Subcutaneous abdominal adipose tissue (tissue), 5 donors: ENCODE data around the gene CNTN5.

Experiments used
- H3K27ac ChIP-seq: one replicate; pipeline ENCODE4 v1.7.0; 2013; ENCODE audit warnings: low read depth, mild to moderate bottlenecking, inconsistent platforms, low read length, moderate library complexity
- H3K27me3 ChIP-seq, 5 donors: one replicate each; pipeline ENCODE4 v1.7.0; 2013; ENCODE audit warnings: low read length in 5 of 5, inconsistent platforms in 1 of 5; ENCODE audit not compliant: control insufficient read depth in 5 of 5, insufficient read depth in 4 of 5
- H3K36me3 ChIP-seq, 5 donors: one replicate each; pipeline ENCODE4 v1.7.0; 2013; ENCODE audit warnings: low read length in 5 of 5; ENCODE audit not compliant: control insufficient read depth in 5 of 5, insufficient read depth in 5 of 5
- H3K4me1 ChIP-seq, 5 donors: one replicate each; pipeline ENCODE4 v1.7.0; 2013; ENCODE audit warnings: low read length in 5 of 5, mild to moderate bottlenecking in 3 of 5, moderate library complexity in 1 of 5; ENCODE audit not compliant: control insufficient read depth in 5 of 5, insufficient read depth in 5 of 5
- H3K4me3 ChIP-seq, 5 donors: one replicate each; pipeline ENCODE4 v1.7.0; 2013; ENCODE audit warnings: low read length in 5 of 5, low read depth in 1 of 5
- H3K9ac ChIP-seq, 5 donors: one replicate each; pipeline ENCODE4 v1.7.0; 2013; ENCODE audit warnings: low read length in 5 of 5, mild to moderate bottlenecking in 4 of 5, moderate library complexity in 3 of 5
- H3K9me3 ChIP-seq, 5 donors: one replicate each; pipeline ENCODE4 v1.7.0; 2013; ENCODE audit warnings: low read length in 5 of 5; ENCODE audit not compliant: control insufficient read depth in 5 of 5
- donor health status: healthy.
- donor health status: healthy.
- donor health status: healthy.
- donor health status: healthy.
- donor health status: healthy.

The CNTN5 gene

DNA sequence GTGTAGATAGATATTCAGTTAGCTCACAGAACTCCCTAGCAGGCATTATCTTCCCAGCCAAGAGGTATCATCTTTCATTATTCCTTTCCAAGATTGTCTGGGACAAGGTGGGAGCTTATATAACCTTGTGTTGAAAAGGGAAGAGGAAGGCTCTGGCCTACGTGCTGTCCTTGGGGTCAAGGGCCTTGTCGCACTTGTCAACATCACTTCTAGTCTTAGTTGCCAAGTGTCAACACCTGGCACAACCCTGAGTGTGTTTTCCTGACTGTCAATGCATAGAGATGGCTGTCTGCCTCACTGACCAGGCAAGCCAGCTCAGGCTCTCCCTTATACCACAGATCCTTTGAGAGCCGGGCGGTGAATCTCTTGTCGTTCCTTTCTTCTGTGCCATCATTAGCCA, 331.9 kb downstream of the CNTN5 start:
- no peak overlapping the region for H3K4me3 ChIP-seq
- peaks cover 0 to 8% (median 0%) of the 10 kb centered on the region in 5 donors for H3K4me1 ChIP-seq
- no peak overlapping the region for H3K27ac ChIP-seq
- H3K9me3 ChIP-seq, result no peaks in the 10 kb centered on the region
- H3K9ac ChIP-seq, result no peak overlapping the region
- H3K27me3 ChIP-seq, result no peaks in the 10 kb centered on the region
- H3K36me3 ChIP-seq, result no peaks in the 10 kb centered on the region

DNA sequence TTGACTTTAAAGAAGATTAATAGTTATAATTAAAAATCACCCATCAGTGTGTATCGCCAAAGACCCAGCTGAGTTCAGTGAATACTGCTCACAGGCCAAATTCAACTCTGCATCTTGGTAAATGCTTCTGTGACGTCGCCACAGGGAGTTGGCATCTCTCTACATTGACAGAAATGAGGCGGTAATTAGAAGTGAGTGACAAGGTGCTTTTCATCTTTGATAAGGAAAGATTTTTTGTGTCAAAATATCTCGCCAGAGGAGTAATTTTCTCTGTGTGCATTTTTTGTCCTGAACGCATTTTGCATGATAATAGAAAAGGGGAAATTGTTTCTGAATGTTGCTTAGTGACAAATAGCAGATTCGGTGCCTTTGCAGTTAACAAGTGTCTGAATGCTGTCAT, 345.8 kb downstream of the CNTN5 start:
- Histone ChIP-seq H3K9me3 (no peaks in the 10 kb centered on the region), H3K36me3 (no peaks in the 10 kb centered on the region), H3K27ac (no peak overlapping the region), H3K27me3 (no peaks in the 10 kb centered on the region), H3K4me3 (no peak overlapping the region), H3K4me1 (peaks cover 0 to 4% (median 3%) of the 10 kb centered on the region in 5 donors), H3K9ac (no peak overlapping the region)

DNA sequence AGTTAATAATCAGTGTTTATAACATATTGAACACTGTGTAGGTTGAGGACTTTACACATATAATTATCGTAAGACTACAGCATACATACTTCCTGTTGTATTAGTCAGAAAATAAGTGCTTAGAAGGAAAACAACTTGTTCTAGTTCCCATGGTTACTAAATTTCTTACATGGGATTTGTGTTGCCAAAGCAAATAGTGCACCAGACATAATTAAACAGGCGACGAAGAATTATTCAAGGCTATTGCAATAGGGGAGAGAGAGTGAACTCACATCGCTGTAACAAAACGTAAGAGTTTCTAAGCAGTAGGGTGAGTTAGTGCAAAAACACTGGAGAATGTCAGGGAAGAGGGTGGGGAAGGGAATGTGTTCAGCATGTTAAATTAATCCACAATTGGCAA, 347.8 kb downstream of the CNTN5 start:
- H3K4me3 ChIP-seq, result no peak overlapping the region
- no peak overlapping the region for H3K27ac ChIP-seq
- H3K27me3 ChIP-seq, result no peaks in the 10 kb centered on the region
- no peaks in the 10 kb centered on the region for H3K9me3 ChIP-seq
- no peak overlapping the region for H3K9ac ChIP-seq
- H3K36me3 ChIP-seq, result no peaks in the 10 kb centered on the region
- peaks cover 0 to 4% (median 3%) of the 10 kb centered on the region in 5 donors for H3K4me1 ChIP-seq

DNA sequence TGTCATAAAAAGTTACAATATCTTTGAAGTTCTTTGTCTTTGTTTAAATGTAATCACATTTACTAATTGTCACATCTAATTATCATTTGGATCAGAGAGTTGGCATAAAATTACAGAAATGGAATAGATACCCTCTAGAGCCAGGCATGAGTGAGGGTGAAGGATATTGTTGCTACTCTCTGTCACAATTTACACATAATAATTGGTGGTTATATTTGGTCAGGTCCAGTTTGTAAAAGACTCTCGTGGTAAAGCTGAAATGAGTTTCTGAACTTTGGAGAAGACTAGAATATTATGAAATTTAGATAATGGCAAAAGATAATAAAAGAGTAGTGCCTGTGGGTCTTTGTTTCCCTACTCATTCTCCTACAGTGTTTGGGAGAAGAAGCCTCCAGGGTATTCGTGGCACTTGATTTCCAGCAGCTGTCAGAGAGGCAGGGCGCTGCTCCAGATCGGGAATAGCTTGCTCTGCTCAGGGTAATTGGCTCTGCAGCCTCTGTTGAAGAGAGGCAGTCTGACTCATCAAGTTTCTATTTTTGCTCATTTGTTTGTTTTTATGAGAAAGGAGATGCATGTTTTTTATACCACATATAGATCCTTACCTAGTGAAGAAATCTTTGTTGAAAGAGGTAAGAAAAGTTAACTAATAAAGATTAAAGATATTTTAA, 349.9 kb downstream of the CNTN5 start:
- peaks cover 0 to 4% (median 3%) of the 10 kb centered on the region in 5 donors for H3K4me1 ChIP-seq
- no peaks in the 10 kb centered on the region for H3K9me3 ChIP-seq
- no peak overlapping the region for H3K9ac ChIP-seq
- no peak overlapping the region for H3K4me3 ChIP-seq
- no peak overlapping the region for H3K27ac ChIP-seq
- H3K27me3 ChIP-seq, result no peaks in the 10 kb centered on the region
- no peaks in the 10 kb centered on the region for H3K36me3 ChIP-seq

DNA sequence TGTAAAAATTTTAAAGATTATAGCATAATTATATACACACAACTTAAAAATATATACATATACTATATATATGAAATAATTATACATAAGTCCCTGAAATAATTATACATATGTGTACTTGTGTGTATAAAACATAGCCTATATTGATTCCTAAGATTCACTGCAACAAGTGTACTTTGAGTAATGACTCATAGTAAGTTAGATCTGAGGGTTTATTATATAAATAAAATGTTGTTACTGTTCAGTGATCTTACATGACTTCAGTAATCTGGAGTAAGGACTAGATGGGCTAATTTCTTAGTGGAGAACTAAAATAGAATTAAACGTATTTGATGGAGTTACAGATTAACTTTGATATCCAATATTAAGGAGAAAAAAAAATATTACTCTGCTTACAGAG, 350.5 kb downstream of the CNTN5 start:
- Histone ChIP-seq H3K27me3 (no peaks in the 10 kb centered on the region), H3K9me3 (no peaks in the 10 kb centered on the region), H3K27ac (no peak overlapping the region), H3K9ac (no peak overlapping the region), H3K4me1 (peaks cover 0 to 4% (median 3%) of the 10 kb centered on the region in 5 donors), H3K4me3 (no peak overlapping the region), H3K36me3 (no peaks in the 10 kb centered on the region)

DNA sequence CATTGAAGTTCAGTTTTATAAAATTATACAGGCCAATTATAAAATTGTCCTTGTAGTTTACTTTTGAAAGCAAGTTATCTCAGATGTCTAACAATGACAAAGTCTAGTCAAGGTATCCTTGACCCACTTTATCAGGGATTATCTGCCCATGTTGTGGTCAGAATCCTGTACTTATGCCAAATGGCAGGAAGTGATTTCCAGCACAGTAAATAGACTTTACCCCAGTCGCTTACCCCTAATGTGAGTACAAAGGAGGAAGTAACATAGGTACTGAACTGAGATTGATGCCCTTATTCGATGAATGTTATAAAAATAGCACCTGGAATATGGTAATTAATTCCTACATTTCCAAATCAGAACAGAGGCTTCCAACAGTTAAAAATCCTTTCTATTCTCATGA, 355.7 kb downstream of the CNTN5 start:
- H3K27me3 ChIP-seq, result no peaks in the 10 kb centered on the region
- H3K36me3 ChIP-seq, result no peaks in the 10 kb centered on the region

DNA sequence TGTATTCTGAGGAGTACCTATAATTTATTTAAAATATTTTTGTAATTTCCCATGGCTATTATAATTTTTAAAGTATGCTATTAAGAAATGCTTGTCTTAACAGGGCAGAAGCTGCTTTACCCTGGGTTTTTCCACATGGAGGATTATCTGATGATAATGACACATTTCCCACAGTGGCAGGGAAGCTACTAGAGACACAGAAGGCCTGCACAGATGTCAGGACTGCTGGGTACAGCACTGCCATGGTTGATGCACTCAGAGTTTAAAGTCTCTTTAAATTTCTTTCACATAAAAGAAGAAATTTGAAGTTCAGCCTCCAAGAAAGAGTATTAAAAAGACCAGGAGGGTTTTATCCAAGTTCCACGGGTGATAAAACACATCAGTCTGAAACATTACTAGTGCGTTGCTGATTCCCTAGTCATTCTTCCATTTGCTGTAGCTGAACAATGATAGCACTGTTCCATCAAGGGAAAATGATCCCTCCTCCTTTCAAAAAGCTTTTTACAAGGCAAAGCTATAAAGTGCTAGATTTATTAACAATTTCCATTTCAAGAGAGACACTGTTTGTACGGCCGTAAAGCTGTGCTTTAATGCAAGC, 363.0 kb downstream of the CNTN5 start:
- Histone ChIP-seq H3K9ac (no peak overlapping the region), H3K27ac (no peak overlapping the region), H3K36me3 (no peaks in the 10 kb centered on the region), H3K4me3 (no peak overlapping the region), H3K9me3 (no peaks in the 10 kb centered on the region), H3K4me1 (no peaks in the 10 kb centered on the region), H3K27me3 (no peaks in the 10 kb centered on the region)

More for the DNA sequence above, 355.7 kb downstream of the CNTN5 start:
- Histone ChIP-seq H3K27ac (no peak overlapping the region), H3K4me1 (no peaks in the 10 kb centered on the region), H3K4me3 (no peak overlapping the region), H3K9me3 (no peaks in the 10 kb centered on the region), H3K9ac (no peak overlapping the region)

DNA sequence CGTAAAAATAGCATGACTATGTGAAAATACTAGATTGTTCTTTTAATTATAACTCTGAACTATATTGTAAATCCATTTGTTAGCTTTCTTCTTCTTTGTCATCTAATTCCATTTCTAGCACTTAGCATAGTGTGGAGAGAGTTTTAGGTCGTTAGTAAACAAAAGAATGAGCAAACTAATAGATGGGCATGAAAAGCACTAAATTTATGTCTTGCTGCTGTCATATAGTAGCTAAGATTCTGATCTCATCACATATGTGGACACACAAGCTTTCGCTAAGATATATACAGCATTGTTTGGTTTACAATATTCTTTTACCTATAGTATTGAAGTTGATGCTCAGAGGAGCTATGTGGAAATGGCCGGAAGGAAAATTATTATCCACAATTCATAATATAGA, 370.5 kb downstream of the CNTN5 start:
- H3K9ac ChIP-seq, result no peak overlapping the region
- no peaks in the 10 kb centered on the region for H3K4me1 ChIP-seq
- H3K9me3 ChIP-seq, result no peaks in the 10 kb centered on the region
- H3K36me3 ChIP-seq, result no peaks in the 10 kb centered on the region
- H3K4me3 ChIP-seq, result no peak overlapping the region
- no peak overlapping the region for H3K27ac ChIP-seq
- no peaks in the 10 kb centered on the region for H3K27me3 ChIP-seq

DNA sequence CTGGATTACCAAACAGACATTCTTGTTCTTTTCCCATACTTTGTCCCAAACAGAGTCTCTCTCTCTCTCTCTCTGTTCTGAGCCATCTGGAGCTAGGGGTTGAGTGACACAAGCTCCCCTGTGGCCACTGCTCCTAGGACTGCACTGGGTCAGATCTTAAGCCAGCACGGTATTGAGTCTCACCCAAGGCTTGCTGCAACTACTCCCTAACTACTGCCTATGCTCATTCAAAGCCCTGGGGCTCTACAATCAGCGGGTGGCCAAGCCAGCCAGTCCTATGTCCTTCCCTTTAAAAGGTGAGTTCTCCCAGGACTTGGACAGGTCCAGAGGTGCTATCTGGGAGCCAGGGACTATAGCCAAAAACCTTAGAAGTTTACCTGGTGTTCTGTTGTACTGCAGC, 385.6 kb downstream of the CNTN5 start:
- Histone ChIP-seq H3K9me3 (no peaks in the 10 kb centered on the region), H3K36me3 (no peaks in the 10 kb centered on the region), H3K9ac (no peak overlapping the region), H3K27me3 (no peaks in the 10 kb centered on the region), H3K27ac (no peak overlapping the region), H3K4me3 (no peak overlapping the region), H3K4me1 (no peaks in the 10 kb centered on the region)

DNA sequence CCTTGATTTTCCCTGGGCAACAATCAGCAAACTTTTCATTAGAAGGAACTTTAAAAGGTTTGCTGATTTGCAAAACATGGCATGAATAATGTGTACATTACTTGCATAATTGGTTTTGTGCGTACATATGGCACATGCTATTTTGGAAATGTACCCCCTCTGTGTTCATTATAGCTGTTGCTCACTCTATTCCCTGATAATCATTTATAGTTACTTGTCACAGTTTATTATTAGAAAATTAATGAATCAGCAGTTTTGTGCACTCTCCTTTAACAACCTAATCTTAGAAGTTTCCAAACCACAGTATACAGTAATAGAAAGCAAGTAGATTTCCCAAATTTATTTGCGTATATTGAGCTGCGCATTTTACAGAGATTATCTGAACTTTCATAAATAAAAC, 389.9 kb downstream of the CNTN5 start:
- no peaks in the 10 kb centered on the region for H3K9me3 ChIP-seq
- H3K27me3 ChIP-seq, result no peaks in the 10 kb centered on the region
- H3K4me3 ChIP-seq, result no peak overlapping the region

More for the DNA sequence above, 389.9 kb downstream of the CNTN5 start:
- H3K9ac ChIP-seq, result no peak overlapping the region
- no peaks in the 10 kb centered on the region for H3K4me1 ChIP-seq
- no peak overlapping the region for H3K27ac ChIP-seq
- H3K36me3 ChIP-seq, result no peaks in the 10 kb centered on the region
